GM12872 (cell line): ENCODE results near the gene RPL31.

ENCODE experiments used
- TF ChIP-seq, protein P1 (sequence below): IDR thresholded peaks from 3 replicates; pipeline ENCODE4 v1.5.1; 2011; ENCODE audit warnings: low read depth, mild to moderate bottlenecking, low read length, moderate library complexity; ENCODE audit not compliant: insufficient read depth

Gene RPL31

GRCh38 chr2:100967716-100968115 is 34.4 kb upstream of the RPL31 start:
- TF ChIP-seq, protein P1, sequence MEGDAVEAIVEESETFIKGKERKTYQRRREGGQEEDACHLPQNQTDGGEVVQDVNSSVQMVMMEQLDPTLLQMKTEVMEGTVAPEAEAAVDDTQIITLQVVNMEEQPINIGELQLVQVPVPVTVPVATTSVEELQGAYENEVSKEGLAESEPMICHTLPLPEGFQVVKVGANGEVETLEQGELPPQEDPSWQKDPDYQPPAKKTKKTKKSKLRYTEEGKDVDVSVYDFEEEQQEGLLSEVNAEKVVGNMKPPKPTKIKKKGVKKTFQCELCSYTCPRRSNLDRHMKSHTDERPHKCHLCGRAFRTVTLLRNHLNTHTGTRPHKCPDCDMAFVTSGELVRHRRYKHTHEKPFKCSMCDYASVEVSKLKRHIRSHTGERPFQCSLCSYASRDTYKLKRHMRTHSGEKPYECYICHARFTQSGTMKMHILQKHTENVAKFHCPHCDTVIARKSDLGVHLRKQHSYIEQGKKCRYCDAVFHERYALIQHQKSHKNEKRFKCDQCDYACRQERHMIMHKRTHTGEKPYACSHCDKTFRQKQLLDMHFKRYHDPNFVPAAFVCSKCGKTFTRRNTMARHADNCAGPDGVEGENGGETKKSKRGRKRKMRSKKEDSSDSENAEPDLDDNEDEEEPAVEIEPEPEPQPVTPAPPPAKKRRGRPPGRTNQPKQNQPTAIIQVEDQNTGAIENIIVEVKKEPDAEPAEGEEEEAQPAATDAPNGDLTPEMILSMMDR, result no peak

- TF ChIP-seq, protein P1, result no peak
Observed at GRCh38 chr2:100968146-100969145, 33.6 kb upstream of the RPL31 start.

- TF ChIP-seq, protein P1, result no peak
Observed at GRCh38 chr2:100969998-100970397, 32.1 kb upstream of the RPL31 start.

- TF ChIP-seq, protein P1, result no peak
Observed at GRCh38 chr2:100971221-100971620, 30.9 kb upstream of the RPL31 start.

- TF ChIP-seq, protein P1, result no peak
Observed at GRCh38 chr2:100972452-100972851, 29.6 kb upstream of the RPL31 start.

GRCh38 chr2:100974712-100975520 is 27.2 kb upstream of the RPL31 start:
- TF ChIP-seq, protein P1, result no peak

- TF ChIP-seq, protein P1, result no peak
Observed at GRCh38 chr2:100975521-100975785, 26.6 kb upstream of the RPL31 start.
